Naive thymus-derived CD8-positive, alpha-beta T cell (primary cell): Measurements from ENCODE around the gene THBS1. TPM values are rescaled to one million over a fixed set of nuclear protein-coding genes. Genes with fewer than 3 reads are reported as not detected.

Source experiments
- ATAC-seq, 2 donors: fragments of 150-1000 bp; cut with Tn5 transposase in 1 of 2; sonication (Bioruptor Pico), chemical (Tn5 transposase) in 1 of 2; 1 replicate in 1 of 2; 2 replicates in 1 of 2; pipeline ENCODE4 v1.10.0; 2021; ENCODE audit warnings: mild to moderate bottlenecking in 2 of 2, moderate library complexity in 2 of 2
- POLR2A ChIA-PET: fragments of 350-600 bp; sonication (Branson Sonifier 250); formaldehyde crosslinking; loops from one replicate; lab custom pipeline; 2021; ENCODE audit warnings: antibody characterized with exemption; lab: Charles Lee
- DNase-seq, 10 donors: peaks; one replicate each; pipeline versions ENCODE4 v3.0.0 to v3.0.0-alpha.2; 2020 to 2022
- H3K27ac Mint-ChIP-seq, 10 donors: one replicate each; pipeline ENCODE4 v1.8.0; 2020 to 2022; ENCODE audit warnings: mild to moderate bottlenecking in 10 of 10, mixed read lengths in 10 of 10, moderate library complexity in 4 of 10, inconsistent platforms in 1 of 10
- H3K27me3 Mint-ChIP-seq, 5 donors: one replicate each; pipeline ENCODE4 v1.8.0; 2021 to 2022; ENCODE audit warnings: mixed read lengths in 5 of 5
- H3K36me3 Mint-ChIP-seq, 3 donors: one replicate each; pipeline ENCODE4 v1.8.0; 2020 to 2022; ENCODE audit warnings: mixed read lengths in 3 of 3, mild to moderate bottlenecking in 2 of 3, inconsistent platforms in 1 of 3
- H3K4me1 Mint-ChIP-seq, 4 donors: one replicate each; pipeline ENCODE4 v1.8.0; 2021 to 2022; ENCODE audit warnings: mixed read lengths in 4 of 4
- H3K4me3 Mint-ChIP-seq, 10 donors: one replicate each; pipeline ENCODE4 v1.8.0; 2020 to 2022; ENCODE audit warnings: mild to moderate bottlenecking in 10 of 10, mixed read lengths in 10 of 10, moderate library complexity in 6 of 10, inconsistent platforms in 1 of 10
- H3K9me3 Mint-ChIP-seq, 9 donors: one replicate each; pipeline ENCODE4 v1.8.0; 2020 to 2022; ENCODE audit warnings: mixed read lengths in 9 of 9, mild to moderate bottlenecking in 3 of 9, inconsistent platforms in 1 of 9, moderate library complexity in 1 of 9
- polyA plus RNA-seq, 3 donors: library from polyadenylated mRNA; unstranded; fragments of 300-500 nt; fragmentation: Illumina TruSeq; gene quantifications; one replicate each; pipeline ENCODE4 v1.2.3, GENCODE V29; 2021
- total RNA-seq, 8 experiments: library from RNA in 2 of 8; stranded (reverse) in 2 of 8; gene quantifications; one replicate each; pipeline ENCODE4 v1.2.3 and lab custom pipeline; 2021 to 2026

Gene THBS1
- total and polyA plus RNA-seq, 5 experiments from 2014 or later: 0.02 to 6.5 (median 2.0) TPM; not detected in 1

DNA sequence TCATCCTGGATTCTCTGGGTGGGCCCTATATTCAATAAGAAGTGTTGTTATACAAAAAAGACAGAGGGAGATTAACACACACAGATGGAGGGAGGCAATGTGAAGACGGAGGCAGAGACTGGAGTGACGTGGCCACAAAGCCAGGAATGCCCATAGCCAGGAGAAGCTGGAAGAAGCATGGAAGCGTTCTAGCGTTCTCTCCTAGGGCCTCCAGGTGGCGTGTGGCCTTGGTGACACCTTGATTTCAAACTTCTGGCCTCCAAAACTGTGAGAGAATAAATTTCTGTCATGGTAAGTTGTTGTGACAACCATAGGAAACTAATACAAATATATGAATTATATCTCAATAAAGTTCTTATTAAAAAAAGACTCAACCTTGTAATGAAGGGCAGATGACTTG is 21.3 kb downstream of the THBS1 start:
- POLR2A ChIA-PET: no interaction called here
- Mint-ChIP-seq H3K4me1 (no peaks in the 10 kb centered on the region), H3K9me3 (no peaks in the 10 kb centered on the region), H3K27me3 (peaks cover 0 to 5% (median 0%) of the 10 kb centered on the region in 5 donors), H3K36me3 (no peaks in the 10 kb centered on the region), H3K4me3 (no peak overlapping the region), H3K27ac (no peak overlapping the region)
- ATAC-seq (no peak), DNase-seq (no peak)

DNA sequence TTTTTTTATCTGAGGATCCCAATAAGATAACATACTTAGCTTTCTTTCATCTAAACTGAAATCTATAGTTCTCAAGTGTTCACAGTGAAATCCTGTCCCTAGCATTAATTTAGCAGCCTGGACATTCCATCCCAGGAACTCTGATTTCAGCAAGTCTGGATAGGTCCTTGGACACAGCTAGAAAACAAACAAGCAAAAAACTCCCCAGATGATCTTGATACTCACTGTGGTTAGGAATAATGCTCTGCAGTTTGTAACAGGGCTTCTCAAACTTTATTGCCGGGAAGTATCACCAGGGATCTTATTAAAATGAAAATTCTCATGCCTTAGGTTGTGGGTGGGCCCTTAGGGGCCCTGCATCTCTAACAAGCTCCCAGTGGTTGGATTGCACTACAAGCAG is 24.3 kb downstream of the THBS1 start:
- DNase-seq (no peak), ATAC-seq (no peak)
- Mint-ChIP-seq H3K4me3 (no peak overlapping the region), H3K27ac (no peak overlapping the region), H3K36me3 (peaks cover 0 to 11% (median 0%) of the 10 kb centered on the region in 3 donors), H3K9me3 (peaks cover 0 to 17% (median 5%) of the 10 kb centered on the region in 9 donors), H3K27me3 (peaks cover 0 to 11% (median 0%) of the 10 kb centered on the region in 5 donors), H3K4me1 (peaks cover 0 to 7% (median 0%) of the 10 kb centered on the region in 4 donors)
- POLR2A ChIA-PET: no interaction called here

DNA sequence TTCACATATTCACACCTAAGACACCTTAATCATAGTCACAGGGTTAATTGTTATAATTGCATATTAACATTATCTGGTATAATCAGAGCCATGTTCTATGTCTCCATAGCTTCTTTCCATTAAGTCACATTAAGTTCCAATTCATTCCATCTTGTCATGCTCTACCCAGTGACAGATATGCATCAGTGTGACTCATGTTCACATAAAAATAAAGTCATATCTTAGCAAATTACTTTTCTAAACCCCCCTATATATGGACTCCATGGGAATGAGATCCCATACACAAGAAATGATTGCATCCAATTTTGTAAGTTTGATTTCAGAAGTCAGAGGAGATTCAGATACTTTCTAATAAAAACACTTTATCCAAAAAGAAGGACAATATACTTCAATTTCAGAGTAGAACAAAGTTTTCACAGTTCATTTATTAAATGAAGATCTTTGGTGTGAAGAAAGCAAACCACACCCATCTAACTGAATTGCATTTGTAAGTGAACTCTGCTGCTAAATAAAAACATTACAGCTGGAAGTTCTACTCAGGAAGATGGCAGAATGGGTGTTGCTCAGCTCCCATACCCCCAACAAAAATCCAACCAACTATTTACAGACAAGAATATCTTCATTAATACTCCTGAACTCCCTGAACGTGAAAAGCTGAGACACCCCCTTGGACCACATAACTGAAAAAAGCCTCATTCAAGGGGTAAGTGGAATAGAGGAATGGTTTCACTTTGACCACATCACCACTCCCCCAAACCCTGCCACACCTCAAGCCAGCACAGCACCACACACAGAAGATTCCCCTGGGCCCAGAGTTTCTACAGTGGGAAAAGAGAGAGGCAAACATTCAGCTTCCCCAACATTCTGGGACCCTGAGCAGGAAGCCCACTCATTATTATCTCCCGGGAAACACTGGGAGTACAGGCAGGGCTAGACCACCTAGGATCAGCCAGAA is 27.6 kb downstream of the THBS1 start:
- no peak for DNase-seq
- ATAC-seq: no peak
- Mint-ChIP-seq H3K9me3 (peaks cover 6 to 46% (median 22%) of the 10 kb centered on the region in 9 donors), H3K27me3 (peaks cover 0 to 11% (median 1%) of the 10 kb centered on the region in 5 donors), H3K4me3 (peak overlapping the region in 1 of 10 donors; percentile 14), H3K27ac (peak overlapping the region in 1 of 10 donors; percentile 58), H3K4me1 (peaks cover 0 to 7% (median 0%) of the 10 kb centered on the region in 4 donors), H3K36me3 (peaks cover 0 to 26% (median 13%) of the 10 kb centered on the region in 3 donors)
- POLR2A ChIA-PET: interaction anchor here (1.0 to 1.4 kb wide), 2 partner anchors 13 to 19 kb away, joined by 3 read pairs; no protein-coding TSS in a partner anchor

DNA sequence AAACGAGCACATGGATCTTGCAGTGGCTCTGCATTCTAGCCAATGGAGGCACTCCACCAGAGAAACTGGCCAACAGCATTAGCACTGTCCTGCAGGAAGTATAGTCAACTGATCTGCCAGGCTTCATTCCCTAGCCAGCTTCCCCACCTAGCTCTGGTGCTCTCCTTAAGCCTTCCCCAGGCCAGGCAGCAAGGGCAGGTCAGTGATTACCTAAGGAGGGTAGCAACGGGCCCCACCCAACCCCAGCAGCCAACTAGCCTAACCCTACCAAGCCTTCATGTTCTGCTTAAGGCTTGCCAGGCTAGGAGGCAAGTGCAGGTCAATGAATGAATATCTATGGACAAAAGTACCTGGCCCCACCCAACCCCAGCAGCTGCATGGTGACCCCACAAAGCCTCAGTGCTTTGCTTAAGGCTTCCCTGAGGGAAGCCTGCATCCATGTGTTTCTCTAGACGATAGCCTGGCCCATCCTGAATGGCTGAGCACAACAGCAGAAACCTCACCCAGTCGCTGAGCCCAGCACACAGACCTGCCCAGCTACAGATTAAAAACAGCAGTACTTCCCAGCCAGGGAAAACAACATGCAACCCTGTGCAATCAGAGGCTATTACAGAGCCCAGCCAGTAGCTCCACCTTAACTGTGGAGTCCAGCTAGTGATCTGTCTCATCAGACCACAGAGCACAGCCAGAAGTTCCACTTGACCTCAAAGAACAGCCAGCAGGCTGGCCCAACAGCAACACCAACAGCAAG is 28.5 kb downstream of the THBS1 start:
- Mint-ChIP-seq H3K27me3 (peaks cover 0 to 11% (median 1%) of the 10 kb centered on the region in 5 donors), H3K27ac (no peak overlapping the region), H3K4me1 (peaks cover 0 to 7% (median 0%) of the 10 kb centered on the region in 4 donors), H3K36me3 (peaks cover 0 to 31% (median 15%) of the 10 kb centered on the region in 3 donors), H3K4me3 (no peak overlapping the region), H3K9me3 (peaks cover 15 to 54% (median 26%) of the 10 kb centered on the region in 9 donors)
- DNase-seq: no peak
- no peak for ATAC-seq
- POLR2A ChIA-PET: interaction anchor here (0.8 to 1.4 kb wide), 2 partner anchors 12 to 14 kb away, joined by 3 to 4 read pairs; no protein-coding TSS in a partner anchor

DNA sequence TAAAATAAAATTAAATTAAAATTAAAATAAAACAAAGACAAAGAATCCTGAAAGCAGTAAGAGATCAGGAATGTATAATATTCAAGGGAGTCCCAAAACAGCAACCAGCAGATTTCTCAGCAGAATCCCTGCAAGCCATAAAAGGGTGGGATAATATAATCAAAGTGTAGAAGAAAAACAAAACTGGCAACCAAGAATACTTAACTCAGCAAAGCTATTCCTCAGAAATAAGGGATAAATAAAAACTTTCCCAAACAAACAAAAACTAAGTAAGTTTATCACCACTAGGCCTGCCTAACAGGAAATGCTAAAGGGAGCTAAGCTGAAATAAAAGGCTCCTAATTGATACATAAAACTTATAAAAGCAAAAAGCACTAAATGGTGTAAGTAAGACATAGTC is 29.8 kb downstream of the THBS1 start:
- H3K4me1 Mint-ChIP-seq: peaks cover 0 to 7% (median 0%) of the 10 kb centered on the region in 4 donors
- H3K9me3 Mint-ChIP-seq: peaks cover 18 to 55% (median 29%) of the 10 kb centered on the region in 9 donors
- POLR2A ChIA-PET: no interaction called here
- H3K27me3 Mint-ChIP-seq: peaks cover 0 to 11% (median 1%) of the 10 kb centered on the region in 5 donors
- H3K36me3 Mint-ChIP-seq: peaks cover 0 to 31% (median 15%) of the 10 kb centered on the region in 3 donors
- DNase-seq (no peak), ATAC-seq (no peak)
- no peak overlapping the region for H3K27ac Mint-ChIP-seq
- H3K4me3 Mint-ChIP-seq: no peak overlapping the region

DNA sequence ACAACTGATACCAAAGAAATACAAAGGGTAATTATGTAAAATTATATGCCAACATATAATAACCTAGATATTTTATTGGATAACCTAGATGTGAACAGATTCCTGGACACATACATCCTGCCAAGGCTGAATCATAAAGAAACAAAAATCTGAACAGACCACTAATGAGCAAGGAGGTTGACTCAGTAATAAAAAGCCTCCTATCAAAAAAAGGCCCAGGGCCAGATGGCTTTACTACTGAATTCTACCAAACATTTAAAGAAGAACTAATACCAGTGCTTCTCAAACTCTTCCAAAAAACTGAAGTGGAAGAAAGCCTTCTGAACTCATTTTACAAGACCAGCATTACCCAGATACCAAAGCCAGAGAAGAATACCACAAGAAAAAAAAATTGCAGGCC is 32.4 kb downstream of the THBS1 start:
- peaks cover 0 to 8% (median 0%) of the 10 kb centered on the region in 5 donors for H3K27me3 Mint-ChIP-seq
- peaks cover 0 to 23% (median 15%) of the 10 kb centered on the region in 3 donors for H3K36me3 Mint-ChIP-seq
- no peak overlapping the region for H3K4me3 Mint-ChIP-seq
- H3K9me3 Mint-ChIP-seq: peaks cover 18 to 53% (median 29%) of the 10 kb centered on the region in 9 donors
- peaks cover 0 to 5% (median 0%) of the 10 kb centered on the region in 4 donors for H3K4me1 Mint-ChIP-seq
- POLR2A ChIA-PET: no interaction called here
- DNase-seq: no peak
- no peak overlapping the region for H3K27ac Mint-ChIP-seq
- no peak for ATAC-seq

DNA sequence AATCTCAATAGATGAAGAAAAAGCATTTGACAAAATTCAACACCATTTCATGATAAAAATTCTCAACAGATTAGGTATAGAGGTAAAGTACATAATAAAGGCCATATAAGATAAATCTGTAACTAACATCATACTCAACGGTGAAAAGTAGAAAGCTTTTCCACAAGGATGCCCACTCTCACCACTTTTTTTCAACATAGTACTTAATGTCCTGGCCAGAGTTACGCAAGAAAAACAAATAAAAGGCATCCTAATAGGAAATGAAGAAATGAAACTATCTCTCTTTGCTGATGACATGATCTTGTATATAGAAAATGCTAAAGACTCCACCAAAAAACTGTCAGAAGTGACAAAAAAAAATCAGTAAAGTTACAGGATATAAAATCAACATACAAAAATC is 33.0 kb downstream of the THBS1 start:
- no peak for DNase-seq
- no peak for ATAC-seq
- Mint-ChIP-seq H3K36me3 (peaks cover 0 to 20% (median 15%) of the 10 kb centered on the region in 3 donors), H3K27me3 (peaks cover 0 to 8% (median 0%) of the 10 kb centered on the region in 5 donors), H3K9me3 (peaks cover 14 to 47% (median 27%) of the 10 kb centered on the region in 9 donors), H3K4me3 (no peak overlapping the region), H3K27ac (no peak overlapping the region), H3K4me1 (no peaks in the 10 kb centered on the region)
- POLR2A ChIA-PET: no interaction called here

DNA sequence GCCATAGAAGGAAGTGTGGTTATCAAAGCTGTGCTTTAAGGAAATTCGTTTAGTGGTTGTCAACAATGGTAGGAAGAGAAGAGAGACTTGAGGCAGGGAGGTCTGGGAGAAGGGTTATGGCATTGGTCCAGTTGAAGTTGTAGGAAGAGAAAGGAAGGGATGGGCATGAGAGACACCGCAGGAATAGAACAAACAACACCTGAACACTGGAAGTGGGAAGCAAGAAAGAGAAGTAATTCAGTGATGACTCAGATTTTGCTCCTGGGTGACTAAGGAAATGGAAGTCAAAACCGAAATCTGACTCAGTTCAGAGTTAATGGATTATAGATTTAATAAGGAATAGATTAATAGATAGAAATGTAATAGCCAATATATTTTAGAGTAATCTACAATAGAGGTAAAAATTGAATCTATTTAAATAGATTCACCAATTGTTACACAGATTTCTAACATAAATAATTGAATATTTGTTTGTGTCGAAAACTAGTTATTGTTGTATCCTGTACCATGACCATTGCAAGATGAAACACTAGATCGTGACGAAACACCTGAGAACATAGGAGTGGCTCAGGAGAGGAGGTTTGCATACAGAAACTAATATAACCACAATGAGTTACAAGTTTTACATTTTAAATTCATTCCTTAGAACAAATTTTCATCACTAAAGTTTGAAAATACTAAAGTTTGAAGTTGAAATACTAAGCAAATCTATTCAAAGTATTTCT is 36.0 kb downstream of the THBS1 start:
- Mint-ChIP-seq H3K9me3 (peaks cover 10 to 28% (median 17%) of the 10 kb centered on the region in 9 donors), H3K4me3 (no peak overlapping the region), H3K36me3 (peaks cover 0 to 17% (median 10%) of the 10 kb centered on the region in 3 donors), H3K27me3 (peaks cover 0 to 8% (median 0%) of the 10 kb centered on the region in 5 donors), H3K27ac (no peak overlapping the region), H3K4me1 (peaks cover 0 to 3% (median 0%) of the 10 kb centered on the region in 4 donors)
- no peak for DNase-seq
- POLR2A ChIA-PET: no interaction called here
- ATAC-seq: no peak

DNA sequence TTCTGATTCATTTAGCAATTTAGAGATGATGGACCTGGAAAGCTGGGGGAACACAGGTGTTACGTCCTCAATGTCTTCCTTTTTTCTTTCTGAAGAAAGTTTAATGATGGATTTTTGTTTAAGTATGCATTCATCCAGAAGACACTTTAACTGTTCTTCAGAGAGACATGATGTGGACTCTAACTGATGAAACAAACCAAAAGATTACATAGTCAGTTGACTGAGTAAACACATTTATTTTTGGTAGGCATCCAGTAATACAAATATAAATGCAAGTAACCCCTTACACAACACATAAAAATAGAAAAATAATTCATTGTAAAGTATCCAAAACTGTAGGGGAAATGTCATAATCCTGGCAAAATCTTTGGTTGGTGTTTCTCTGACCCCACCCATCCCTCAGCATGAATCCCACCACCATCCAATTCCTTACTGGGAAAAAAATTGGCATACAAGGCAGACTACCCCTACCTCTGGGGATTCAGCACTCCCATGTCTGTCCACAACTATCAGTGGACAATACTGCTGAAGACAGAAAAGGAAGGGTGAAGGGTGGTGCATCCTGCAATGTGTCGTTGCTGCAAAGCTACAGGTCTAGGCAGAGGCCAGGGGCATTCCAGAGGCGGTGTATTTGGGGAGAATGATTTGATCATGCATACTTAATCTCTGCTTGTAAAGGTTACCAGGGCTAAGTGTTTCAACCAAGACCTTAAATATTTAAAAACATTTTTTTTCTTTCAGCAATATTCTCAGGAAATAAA is 37.4 kb downstream of the THBS1 start:
- POLR2A ChIA-PET: no interaction called here

DNA sequence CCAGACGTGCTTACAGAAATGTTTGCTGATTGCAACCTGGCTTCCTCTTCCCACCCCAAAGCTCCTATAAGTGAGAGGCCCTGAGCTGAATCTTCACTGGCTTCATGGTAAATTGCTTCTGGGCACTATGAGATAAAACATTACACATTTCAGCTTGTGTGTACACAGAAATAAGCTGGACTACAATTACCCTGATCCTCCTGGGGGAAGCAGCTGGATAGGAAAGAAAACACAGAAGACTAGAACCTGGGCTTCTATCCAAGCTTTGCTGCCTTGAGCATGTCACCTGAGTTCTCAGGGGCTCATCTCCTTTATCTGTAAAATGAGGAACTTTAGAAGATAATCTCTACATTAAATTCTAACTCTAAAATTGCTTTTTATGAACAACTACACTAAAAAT is 40.3 kb downstream of the THBS1 start:
- POLR2A ChIA-PET: interaction anchor here (1.0 kb wide), 1 partner anchor 12 kb away, joined by 3 read pairs; no protein-coding TSS in a partner anchor
- DNase-seq (no peak), ATAC-seq (no peak)
- peaks cover 0 to 11% (median 4%) of the 10 kb centered on the region in 9 donors for H3K9me3 Mint-ChIP-seq
- peaks cover 20 to 46% (median 31%) of the 10 kb centered on the region in 4 donors for H3K4me1 Mint-ChIP-seq
- peaks cover 0 to 4% (median 0%) of the 10 kb centered on the region in 5 donors for H3K27me3 Mint-ChIP-seq
- peaks cover 0 to 8% (median 4%) of the 10 kb centered on the region in 3 donors for H3K36me3 Mint-ChIP-seq
- no peak overlapping the region for H3K4me3 Mint-ChIP-seq
- peak overlapping the region in 1 of 10 donors; percentile 20 for H3K27ac Mint-ChIP-seq

More for the DNA sequence above, 37.4 kb downstream of the THBS1 start:
- no peak overlapping the region for H3K4me3 Mint-ChIP-seq
- DNase-seq (no peak), ATAC-seq (no peak)
- H3K27me3 Mint-ChIP-seq: peaks cover 0 to 7% (median 0%) of the 10 kb centered on the region in 5 donors
- peaks cover 6 to 19% (median 9%) of the 10 kb centered on the region in 9 donors for H3K9me3 Mint-ChIP-seq
- H3K27ac Mint-ChIP-seq: no peak overlapping the region
- H3K4me1 Mint-ChIP-seq: peaks cover 4 to 17% (median 6%) of the 10 kb centered on the region in 4 donors
- peaks cover 0 to 13% (median 6%) of the 10 kb centered on the region in 3 donors for H3K36me3 Mint-ChIP-seq

DNA sequence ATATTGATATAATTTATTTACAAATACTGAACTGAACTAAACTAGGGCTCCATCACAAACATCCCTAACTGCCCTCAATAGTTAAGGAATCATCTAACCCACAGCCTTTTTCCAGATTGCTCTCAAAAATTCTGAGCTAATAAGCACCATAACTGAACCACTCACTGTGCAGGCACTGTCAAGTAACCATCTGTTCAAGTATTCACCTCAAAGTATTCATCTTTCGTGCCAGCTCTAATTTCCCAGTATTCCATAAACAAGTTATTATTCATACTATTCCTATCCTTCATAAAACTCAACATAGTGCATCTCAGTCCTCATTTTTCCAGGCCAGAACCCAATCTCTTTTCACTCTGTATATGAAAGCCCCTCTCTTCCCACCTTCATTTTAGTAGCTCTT is 41.1 kb downstream of the THBS1 start:
- peaks cover 0 to 8% (median 4%) of the 10 kb centered on the region in 3 donors for H3K36me3 Mint-ChIP-seq
- ATAC-seq (no peak), DNase-seq (no peak)
- peaks cover 20 to 54% (median 32%) of the 10 kb centered on the region in 4 donors for H3K4me1 Mint-ChIP-seq
- H3K27me3 Mint-ChIP-seq: no peaks in the 10 kb centered on the region
- POLR2A ChIA-PET: interaction anchor here (1.0 kb wide), 1 partner anchor 13 kb away, joined by 3 read pairs; no protein-coding TSS in a partner anchor
- H3K9me3 Mint-ChIP-seq: peaks cover 0 to 9% (median 4%) of the 10 kb centered on the region in 9 donors
- peak overlapping the region in 2 of 10 donors; percentile 12 to 93 for H3K27ac Mint-ChIP-seq
- H3K4me3 Mint-ChIP-seq: no peak overlapping the region
